Uterus (tissue), 4 donors: ENCODE results near the gene GAPVD1. TPM values are rescaled to one million over a fixed set of nuclear protein-coding genes. Genes with fewer than 3 reads are reported as not detected.

Experiments
- DNase-seq, 2 donors: peaks; one replicate each; pipeline ENCODE4 v3.0.0-alpha.2; 2019 to 2020
- H3K27ac ChIP-seq, 2 donors: fragments of 200-600 bp; sonication (generic); 1 replicate in 1 of 2; 2 replicates in 1 of 2; pipeline ENCODE4 v1.5.1; 2016 to 2018
- H3K27me3 ChIP-seq, 2 donors: fragments of 200-600 bp; sonication (generic); one replicate each; pipeline ENCODE4 v1.5.1; 2018 to 2019; ENCODE audit warnings: control low read depth in 1 of 2
- H3K36me3 ChIP-seq, 2 donors: fragments of 200-600 bp; sonication (generic); one replicate each; pipeline ENCODE4 v1.5.1; 2019; ENCODE audit warnings: control low read depth in 1 of 2
- H3K4me1 ChIP-seq, 2 donors: fragments of 200-600 bp; sonication (generic); one replicate each; pipeline ENCODE4 v1.5.1; 2018 to 2019; ENCODE audit warnings: control low read depth in 1 of 2
- H3K4me3 ChIP-seq, 2 donors: fragments of 200-600 bp; sonication (generic); 1 replicate in 1 of 2; 2 replicates in 1 of 2; pipeline ENCODE4 v1.5.1; 2018 to 2019; ENCODE audit warnings: mild to moderate bottlenecking in 1 of 2
- H3K9me3 ChIP-seq, 2 donors: fragments of 200-600 bp; sonication (generic); one replicate each; pipeline ENCODE4 v1.5.1; 2019; ENCODE audit warnings: control low read depth in 1 of 2
- CTCF ChIP-seq, 4 experiments: fragments of 200-600 bp in 2 of 4; fragments of 450-650 bp in 2 of 4; sonication (generic) in 2 of 4; IDR thresholded peaks; one replicate each; pipeline ENCODE4 v1.5.1; 2016 to 2019; ENCODE audit warnings: antibody characterized with exemption in 4 of 4, mild to moderate bottlenecking in 2 of 4, moderate library complexity in 1 of 4
- POLR2A ChIP-seq, 2 donors: fragments of 450-650 bp; IDR thresholded peaks; one replicate each; pipeline ENCODE4 v1.6.1; 2016; ENCODE audit warnings: antibody characterized with exemption in 2 of 2, mild to moderate bottlenecking in 1 of 2, moderate library complexity in 1 of 2
- intact Hi-C: fragments of 100-400 bp; cut with DNase I; formaldehyde crosslinking; loops from one replicate; pipeline ENCODE4 v1.15.1; 2023; ENCODE audit warnings: low total_unique reads
- total RNA-seq, 4 donors: library from RNA; depleted of rRNA in 3 of 4; stranded (reverse); fragments of >200 nt in 3 of 4; gene quantifications; one replicate each; pipeline versions ENCODE4 v1.1.0 to v1.2.4, GENCODE V29; 2014 to 2023
- donor health status: DM: yes; HTN: yes; CAD: no.

The GAPVD1 gene
- total RNA-seq, 4 donors from 2014 or later, result 41.0 to 73.8 (median 64.0) TPM

- DNase-seq, result no peak
- H3K36me3 ChIP-seq, result no peaks in the 10 kb centered on the region
- no peak overlapping the region for H3K27ac ChIP-seq
- H3K27me3 ChIP-seq, result no peaks in the 10 kb centered on the region
- H3K9me3 ChIP-seq, result no peaks in the 10 kb centered on the region
- H3K4me1 ChIP-seq, result no peaks in the 10 kb centered on the region
- intact Hi-C loops, result no loop called here
- TF ChIP-seq CTCF (IDR thresholded peaks at IDR 0.05) (no peak), POLR2A (IDR thresholded peaks at IDR 0.05) (no peak)
- no peak overlapping the region for H3K4me3 ChIP-seq
These were observed 70.9 kb downstream of the GAPVD1 start for GRCh38 chr9:125332527-125332926.

DNA sequence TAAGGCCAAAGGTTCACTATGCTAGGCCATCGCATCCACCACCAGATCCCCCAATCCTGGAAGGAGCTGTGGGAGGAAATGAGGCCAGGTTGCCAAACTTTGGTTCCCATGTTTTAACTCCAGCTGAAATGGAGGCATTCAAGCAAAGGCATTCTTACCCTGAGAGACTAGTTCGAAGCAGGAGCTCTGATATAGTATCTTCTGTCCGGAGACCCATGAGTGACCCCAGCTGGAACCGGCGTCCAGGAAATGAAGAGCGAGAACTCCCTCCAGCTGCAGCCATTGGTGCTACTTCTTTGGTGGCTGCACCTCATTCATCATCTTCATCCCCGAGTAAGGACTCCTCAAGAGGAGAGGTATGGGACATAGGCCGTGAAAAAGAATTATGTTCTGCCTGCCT, 75.6 kb downstream of the GAPVD1 start:
- Histone ChIP-seq H3K27ac (no peak overlapping the region), H3K9me3 (no peaks in the 10 kb centered on the region), H3K27me3 (no peaks in the 10 kb centered on the region), H3K4me3 (no peak overlapping the region), H3K4me1 (no peaks in the 10 kb centered on the region), H3K36me3 (no peaks in the 10 kb centered on the region)
- DNase-seq, result no peak
- intact Hi-C loops, result no loop called here
- no peak for TF ChIP-seq POLR2A (IDR thresholded peaks at IDR 0.05)
- TF ChIP-seq CTCF (IDR thresholded peaks at IDR 0.05), result no peak

DNA sequence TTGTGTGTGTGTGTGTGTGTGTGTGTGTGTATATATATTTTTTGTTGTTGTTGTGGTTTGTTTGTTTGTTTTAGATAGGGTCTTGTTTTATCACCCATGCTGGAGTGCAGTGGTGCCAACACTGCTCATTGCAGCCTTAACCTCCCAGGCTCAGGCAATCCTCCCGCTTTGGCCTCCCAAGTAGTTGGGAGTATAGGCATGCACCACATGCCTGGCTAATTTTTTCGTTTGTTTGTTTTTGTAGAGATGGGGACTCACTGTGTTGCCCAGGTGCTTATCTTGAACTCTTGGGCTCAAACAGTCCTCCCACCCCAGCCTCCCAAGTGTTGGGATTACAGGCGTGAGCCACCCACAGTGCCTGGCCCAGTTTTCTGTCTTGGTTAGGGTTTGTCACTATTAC, 77.3 kb downstream of the GAPVD1 start:
- intact Hi-C loops, result no loop called here
- no peak for DNase-seq
- H3K27ac ChIP-seq, result no peak overlapping the region
- H3K4me1 ChIP-seq, result no peaks in the 10 kb centered on the region
- H3K9me3 ChIP-seq, result no peaks in the 10 kb centered on the region
- H3K36me3 ChIP-seq, result no peaks in the 10 kb centered on the region
- no peak overlapping the region for H3K4me3 ChIP-seq
- no peaks in the 10 kb centered on the region for H3K27me3 ChIP-seq
- no peak for TF ChIP-seq POLR2A (IDR thresholded peaks at IDR 0.05)
- TF ChIP-seq CTCF (IDR thresholded peaks at IDR 0.05), result no peak

DNA sequence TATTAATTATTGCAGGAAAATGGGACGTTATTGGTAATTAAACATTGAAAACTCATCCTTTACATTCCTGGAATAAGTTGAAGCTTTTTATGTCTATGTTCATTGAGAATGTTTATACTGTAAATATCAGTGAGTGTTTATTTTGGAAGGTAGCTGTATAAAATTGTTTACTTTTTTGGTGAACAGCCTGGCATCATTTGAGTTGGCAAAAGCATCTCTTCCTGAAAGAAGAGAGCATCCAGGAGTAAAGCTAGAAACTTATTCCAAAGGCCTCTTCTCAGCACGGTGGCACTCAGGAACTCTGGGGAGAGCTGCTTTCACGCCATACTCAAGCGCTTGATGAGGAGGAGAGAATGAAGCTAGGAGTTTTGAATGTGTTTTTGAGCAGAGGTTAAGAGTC, 79.9 kb downstream of the GAPVD1 start:
- TF ChIP-seq POLR2A (IDR thresholded peaks at IDR 0.05) (no peak), CTCF (IDR thresholded peaks at IDR 0.05) (no peak)
- H3K4me1 ChIP-seq, result no peaks in the 10 kb centered on the region
- H3K36me3 ChIP-seq, result no peaks in the 10 kb centered on the region
- H3K27ac ChIP-seq, result no peak overlapping the region
- no peak for DNase-seq
- intact Hi-C loops, result no loop called here
- H3K9me3 ChIP-seq, result no peaks in the 10 kb centered on the region
- H3K27me3 ChIP-seq, result no peaks in the 10 kb centered on the region
- no peak overlapping the region for H3K4me3 ChIP-seq

DNA sequence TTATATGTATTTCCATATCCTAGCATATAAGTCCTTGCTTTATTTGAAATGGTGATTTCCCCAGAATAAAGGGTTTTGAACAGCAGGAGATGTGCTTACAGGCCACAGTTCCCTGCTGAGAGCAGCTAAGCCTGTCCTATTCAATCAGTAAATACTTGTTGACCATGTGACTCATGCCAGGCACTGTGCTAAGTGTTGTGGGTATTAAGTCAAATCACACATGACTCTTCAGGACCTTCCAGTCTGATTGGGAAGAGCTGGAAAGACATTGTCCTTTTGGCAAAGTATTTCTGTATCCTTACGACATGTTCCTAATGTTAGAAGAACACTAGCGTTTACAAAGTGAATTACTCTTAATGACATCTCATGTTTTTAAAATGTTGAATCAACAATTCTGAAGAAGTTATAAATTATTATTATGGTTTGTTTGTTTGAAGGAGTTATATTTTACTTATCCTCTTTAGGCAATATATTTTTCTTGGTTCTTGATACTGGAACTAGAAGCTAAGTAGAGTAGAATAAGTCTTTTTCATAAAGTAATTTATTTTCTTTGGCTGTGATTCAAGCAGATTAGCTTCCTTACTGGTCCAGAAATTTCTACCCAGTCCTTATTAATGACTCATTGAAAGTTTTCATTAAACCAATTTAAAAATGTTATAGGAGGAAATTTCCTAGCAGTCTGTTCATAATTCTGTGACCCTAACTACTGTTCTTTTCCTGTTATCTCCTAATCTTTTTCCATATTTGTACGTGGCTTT, 82.1 kb downstream of the GAPVD1 start:
- no peaks in the 10 kb centered on the region for H3K9me3 ChIP-seq
- H3K4me3 ChIP-seq, result no peak overlapping the region
- peak in 1 of 4 experiments; percentile 7 for TF ChIP-seq CTCF (IDR thresholded peaks at IDR 0.05)
- TF ChIP-seq POLR2A (IDR thresholded peaks at IDR 0.05), result no peak
- no peaks in the 10 kb centered on the region for H3K4me1 ChIP-seq
- intact Hi-C loops, result no loop called here
- peak overlapping the region in 1 of 2 donors; percentile 62 for H3K27ac ChIP-seq
- H3K27me3 ChIP-seq, result no peaks in the 10 kb centered on the region
- H3K36me3 ChIP-seq, result no peaks in the 10 kb centered on the region
- DNase-seq, result no peak
